HEK293 (cell line): ENCODE results near the gene SLC38A1.

Experiments
- PRDM10 ChIP-seq: fragments of 450-650 bp; formaldehyde crosslinking; IDR thresholded peaks from 2 replicates; pipeline ENCODE4 v1.5.1; 2016; ENCODE audit warnings: missing biosample characterization, missing genetic modification characterization
- REPIN1 ChIP-seq: fragments of 450-650 bp; formaldehyde crosslinking; IDR thresholded peaks from 2 replicates; pipeline ENCODE4 v1.5.1; 2017; ENCODE audit warnings: missing biosample characterization, missing genetic modification characterization, low read depth
- SCRT2 ChIP-seq: fragments of 450-650 bp; formaldehyde crosslinking; IDR thresholded peaks from 2 replicates; pipeline ENCODE4 v1.5.1; 2016; ENCODE audit warnings: missing biosample characterization, missing genetic modification characterization
- SP3 ChIP-seq: fragments of 450-650 bp; formaldehyde crosslinking; IDR thresholded peaks from 2 replicates; pipeline ENCODE4 v1.5.1; 2016; ENCODE audit warnings: missing biosample characterization, missing genetic modification characterization
- SP7 ChIP-seq: fragments of 450-650 bp; formaldehyde crosslinking; IDR thresholded peaks from 2 replicates; pipeline ENCODE4 v1.5.1; 2016; ENCODE audit warnings: missing biosample characterization, missing genetic modification characterization
- WT1 ChIP-seq: fragments of 450-650 bp; formaldehyde crosslinking; IDR thresholded peaks from 2 replicates; pipeline ENCODE4 v1.5.1; 2016; ENCODE audit warnings: missing biosample characterization, missing genetic modification characterization
- YY1 ChIP-seq: fragments of 450-650 bp; formaldehyde crosslinking; IDR thresholded peaks from 2 replicates; pipeline ENCODE4 v1.5.1; 2018; ENCODE audit warnings: missing biosample characterization, missing genetic modification characterization
- YY2 ChIP-seq: fragments of 450-650 bp; formaldehyde crosslinking; IDR thresholded peaks from 2 replicates; pipeline ENCODE4 v1.5.1; 2016; ENCODE audit warnings: missing biosample characterization, missing genetic modification characterization
- ZBTB26 ChIP-seq: fragments of 450-650 bp; formaldehyde crosslinking; optimal IDR thresholded peaks from 2 replicates; pipeline ENCODE3; 2016; ENCODE audit warnings: missing biosample characterization, mild to moderate bottlenecking, missing genetic modification characterization
- ZBTB49 ChIP-seq: fragments of 450-650 bp; formaldehyde crosslinking; IDR thresholded peaks from 2 replicates; pipeline ENCODE4 v1.5.1; 2016; ENCODE audit warnings: missing biosample characterization, missing genetic modification characterization, low read depth
- ZFHX2 ChIP-seq: fragments of 450-650 bp; formaldehyde crosslinking; conservative IDR thresholded peaks from 2 replicates; pipeline ENCODE4 v1.5.1; 2016; ENCODE audit warnings: missing biosample characterization, missing genetic modification characterization
- ZNF112 ChIP-seq: fragments of 450-650 bp; formaldehyde crosslinking; IDR thresholded peaks from 2 replicates; pipeline ENCODE4 v1.5.0; 2017; ENCODE audit warnings: missing biosample characterization, missing genetic modification characterization
- ZNF18 ChIP-seq: fragments of 450-650 bp; formaldehyde crosslinking; IDR thresholded peaks from 2 replicates; pipeline ENCODE4 v1.5.1; 2016; ENCODE audit warnings: missing biosample characterization, missing genetic modification characterization
- ZNF184 ChIP-seq: fragments of 450-650 bp; IDR thresholded peaks from 2 replicates; pipeline ENCODE4 v1.5.1; 2018; ENCODE audit warnings: missing biosample characterization, mild to moderate bottlenecking, missing genetic modification characterization
- ZNF2 ChIP-seq: fragments of 450-650 bp; formaldehyde crosslinking; IDR thresholded peaks from 2 replicates; pipeline ENCODE4 v1.5.1; 2016; ENCODE audit warnings: missing biosample characterization, missing genetic modification characterization
- ZNF302 ChIP-seq: fragments of 450-650 bp; formaldehyde crosslinking; IDR thresholded peaks from 2 replicates; pipeline ENCODE4 v1.5.1; 2016; ENCODE audit warnings: missing biosample characterization, missing genetic modification characterization, low read depth
- ZNF394 ChIP-seq: fragments of 450-650 bp; formaldehyde crosslinking; IDR thresholded peaks from 2 replicates; pipeline ENCODE4 v1.5.1; 2016; ENCODE audit warnings: missing biosample characterization, missing genetic modification characterization, mild to moderate bottlenecking, moderate library complexity, borderline replicate concordance
- ZNF510 ChIP-seq: fragments of 450-650 bp; formaldehyde crosslinking; IDR thresholded peaks from 2 replicates; pipeline ENCODE4 v1.5.1; 2018; ENCODE audit warnings: mild to moderate bottlenecking, missing genetic modification characterization, missing biosample characterization; ENCODE audit not compliant: insufficient replicate concordance
- ZNF513 ChIP-seq: fragments of 450-650 bp; IDR thresholded peaks from 2 replicates; pipeline ENCODE4 v1.5.1; 2018; ENCODE audit warnings: missing biosample characterization, missing genetic modification characterization
- ZNF529 ChIP-seq: fragments of 450-650 bp; formaldehyde crosslinking; IDR thresholded peaks from 2 replicates; pipeline ENCODE4 v1.5.1; 2017; ENCODE audit warnings: missing genetic modification characterization, missing biosample characterization; ENCODE audit not compliant: insufficient replicate concordance
- ZNF560 ChIP-seq: fragments of 450-650 bp; formaldehyde crosslinking; IDR thresholded peaks from 2 replicates; pipeline ENCODE4 v1.5.1; 2017; ENCODE audit warnings: missing biosample characterization, missing genetic modification characterization, borderline replicate concordance
- ZNF561 ChIP-seq: fragments of 450-650 bp; IDR thresholded peaks from 2 replicates; pipeline ENCODE4 v1.5.1; 2018; ENCODE audit warnings: missing biosample characterization, missing genetic modification characterization, borderline replicate concordance
- ZNF571 ChIP-seq: fragments of 450-650 bp; formaldehyde crosslinking; IDR thresholded peaks from 2 replicates; pipeline ENCODE4 v1.5.0; 2017; ENCODE audit warnings: missing biosample characterization, missing genetic modification characterization
- ZNF626 ChIP-seq: fragments of 450-650 bp; sonication (Bioruptor Pico); formaldehyde crosslinking; IDR thresholded peaks from 2 replicates; pipeline ENCODE4 v1.5.1; 2018; ENCODE audit warnings: missing biosample characterization, missing genetic modification characterization, inconsistent platforms
- ZNF76 ChIP-seq: fragments of 450-650 bp; formaldehyde crosslinking; IDR thresholded peaks from 2 replicates; pipeline ENCODE4; 2016; ENCODE audit warnings: low read depth, missing biosample characterization, missing genetic modification characterization, borderline replicate concordance
- ZNF843 ChIP-seq: fragments of 450-650 bp; formaldehyde crosslinking; IDR thresholded peaks from 2 replicates; pipeline ENCODE4 v1.5.1; 2016; ENCODE audit warnings: missing biosample characterization, missing genetic modification characterization
- ZSCAN16 ChIP-seq: fragments of 450-650 bp; formaldehyde crosslinking; IDR thresholded peaks from 2 replicates; pipeline ENCODE4 v1.5.1; 2016; ENCODE audit warnings: missing biosample characterization, missing genetic modification characterization

The SLC38A1 gene

GRCh38 chr12:46160101-46160980 is 108.5 kb downstream of the SLC38A1 start (continued):
- TF ChIP-seq ZNF626 (tag by site-specific recombination) (peak; percentile 5; the same call in 1 of the 2 replicates), YY2 (tag by site-specific recombination) (no peak), PRDM10 (tag by site-specific recombination) (peak; percentile 60), WT1 (tag by site-specific recombination) (peak; percentile 97), ZNF529 (no peak), ZNF510 (tag by site-specific recombination) (no peak), ZNF513 (no peak), ZNF571 (no peak), ZNF302 (no peak), ZBTB49 (tag by site-specific recombination) (no peak), SP3 (no peak), ZSCAN16 (tag by site-specific recombination) (no peak), ZNF184 (0 out of 2 replicates have a peak, but pooled peaks have one; percentile 17), ZFHX2 (no peak), ZNF112 (no peak), SP7 (tag by site-specific recombination) (peak; percentile 95), ZNF76 (tag by site-specific recombination) (no peak), YY1 (tag by site-specific recombination) (no peak), ZNF18 (tag by site-specific recombination) (peak; percentile 61; the same call in 1 of the 2 replicates), ZNF561 (tag by site-specific recombination) (peak; percentile 81), ZNF843 (tag by site-specific recombination) (peak; percentile 84), ZNF560 (tag by site-specific recombination) (no peak), SCRT2 (tag by site-specific recombination) (no peak), ZBTB26 (no peak), REPIN1 (no peak; the same call in 1 of the 2 replicates), ZNF2 (peak; percentile 36), ZNF394 (tag by site-specific recombination) (peak; percentile 93)
